Breast epithelium (tissue), 3 donors: ENCODE measurements around the gene EFR3B.

ENCODE experiments used
- CTCF ChIP-seq, 3 donors: fragments of 450-650 bp; IDR thresholded peaks; one replicate each; pipeline ENCODE4 v1.5.1; 2016 to 2017; ENCODE audit warnings: antibody characterized with exemption in 3 of 3, mild to moderate bottlenecking in 3 of 3, moderate library complexity in 3 of 3
- POLR2A ChIP-seq: fragments of 450-650 bp; IDR thresholded peaks from one replicate; pipeline ENCODE4 v1.6.1; 2016; ENCODE audit warnings: antibody characterized with exemption, mild to moderate bottlenecking, moderate library complexity
- POLR2AphosphoS5 ChIP-seq, 3 donors: sonication (generic); formaldehyde crosslinking; IDR thresholded peaks; one replicate each; pipeline ENCODE4 v1.6.1; 2017; ENCODE audit warnings: antibody characterized with exemption in 3 of 3

- TF ChIP-seq CTCF (IDR thresholded peaks at IDR 0.05) (no peak), POLR2AphosphoS5 (IDR thresholded peaks at IDR 0.05) (no peak), POLR2A (no peak)
Measured at GRCh38 chr2:25073914-25074313, 32.0 kb downstream of the EFR3B start.
